Superior temporal gyrus (tissue), 1 donor: Measurements from ENCODE around the gene KLHL15.
"Not testable (repeated sequence)": the region's sequence is repeated elsewhere in the genome, so short reads cannot be mapped to it uniquely, and the experiment has no call there.

Experiments used
- DNase-seq: peaks from one replicate; pipeline ENCODE4 v3.0.0-alpha.2; 2016; ENCODE audit errors: extremely low spot score

Gene KLHL15

GRCh38 chrX:24027086-24027485 is at the start of gene KLHL15:
KLHL15 (minus strand) TSS chrX:24027186; CDS start chrX:24006693, 20,493 bp downstream.
- DNase-seq = no peak

GRCh38 chrX:24069877-24070276 is 42.9 kb upstream of the KLHL15 start:
- no peak for DNase-seq

- DNase-seq = no peak
Measured at GRCh38 chrX:24063488-24063887, 36.5 kb upstream of the KLHL15 start.

GRCh38 chrX:24055043-24055356 is 28.0 kb upstream of the KLHL15 start:
- DNase-seq = no peak

GRCh38 chrX:24054182-24055042 is 27.4 kb upstream of the KLHL15 start, which contains the start of gene EIF2S3:
EIF2S3 (plus strand) TSS chrX:24054956; CDS start chrX:24054969, 13 bp downstream.
- DNase-seq = peak; percentile 88

- DNase-seq = not testable (repeated sequence)
Measured at GRCh38 chrX:24050522-24051318, 23.7 kb upstream of the KLHL15 start.

- not testable (repeated sequence) for DNase-seq
Measured at GRCh38 chrX:24049643-24050042, 22.7 kb upstream of the KLHL15 start.

- DNase-seq = not testable (repeated sequence)
Measured at GRCh38 chrX:24046060-24046459, 19.1 kb upstream of the KLHL15 start.

GRCh38 chrX:24037729-24038128 is 10.7 kb upstream of the KLHL15 start:
- no peak for DNase-seq

- DNase-seq = no peak
Measured at GRCh38 chrX:24034485-24034884, 7.5 kb upstream of the KLHL15 start.

GRCh38 chrX:24030597-24030996 is 3.6 kb upstream of the KLHL15 start:
- DNase-seq = no peak

- DNase-seq = no peak
Measured at GRCh38 chrX:24027985-24028384, 999 bp upstream of the KLHL15 start.

GRCh38 chrX:24026432-24026831 is 554 bp downstream of the KLHL15 start:
- DNase-seq = peak; percentile 34

GRCh38 chrX:24025741-24026403 is 1.1 kb downstream of the KLHL15 start:
- DNase-seq = peak; percentile 36

GRCh38 chrX:24024819-24025740 is 1.9 kb downstream of the KLHL15 start:
- peak; percentile 77 for DNase-seq

- peak; percentile 31 for DNase-seq
Measured at GRCh38 chrX:24023972-24024669, 2.9 kb downstream of the KLHL15 start.

GRCh38 chrX:24023544-24023943 is 3.4 kb downstream of the KLHL15 start:
- no peak for DNase-seq

GRCh38 chrX:24020306-24020876 is 6.6 kb downstream of the KLHL15 start:
- DNase-seq = no peak

- DNase-seq = no peak
Measured at GRCh38 chrX:24019448-24019847, 7.5 kb downstream of the KLHL15 start.

- DNase-seq = no peak
Measured at GRCh38 chrX:24018809-24019208, 8.2 kb downstream of the KLHL15 start.
